GM12865 (cell line): Measurements from ENCODE around the gene ALKBH3.

Experiments
- DNase-seq: peaks from one replicate; pipeline ENCODE4 v3.0.0; 2010; ENCODE audit warnings: low read depth
- H3K4me3 ChIP-seq: 2 replicates; pipeline ENCODE4 v1.5.1; 2011; ENCODE audit warnings: mild to moderate bottlenecking, low read depth, low read length, control low read depth
- CTCF ChIP-seq: IDR thresholded peaks from 2 replicates; pipeline ENCODE4 v1.5.1; 2011; ENCODE audit warnings: low read length, control low read depth, low read depth, inconsistent platforms; ENCODE audit not compliant: insufficient read depth; ENCODE audit errors: missing control alignments

The ALKBH3 gene

GRCh38 chr11:43930868-43931716 is 50.5 kb downstream of the ALKBH3 start:
- no peak for TF ChIP-seq CTCF
- DNase-seq: no peak
- no peak overlapping the region for H3K4me3 ChIP-seq

GRCh38 chr11:43931717-43932039 is 51.0 kb downstream of the ALKBH3 start:
- DNase-seq: no peak
- no peak overlapping the region for H3K4me3 ChIP-seq
- TF ChIP-seq CTCF: no peak

- no peak overlapping the region for H3K4me3 ChIP-seq
- DNase-seq: no peak
- TF ChIP-seq CTCF: no peak
Measured at GRCh38 chr11:43933226-43933607, 52.6 kb downstream of the ALKBH3 start.

- no peak for DNase-seq
- no peak for TF ChIP-seq CTCF
- H3K4me3 ChIP-seq: no peak overlapping the region
Measured at GRCh38 chr11:43933608-43934551, 53.2 kb downstream of the ALKBH3 start.

- no peak overlapping the region for H3K4me3 ChIP-seq
Measured at GRCh38 chr11:43934601-43935423, 54.2 kb downstream of the ALKBH3 start.

More at GRCh38 chr11:43934601-43935423, 54.2 kb downstream of the ALKBH3 start:
- no peak for DNase-seq
- no peak for TF ChIP-seq CTCF
